ENCODE data around the gene OTP. TPM values are rescaled to one million over a fixed set of nuclear protein-coding genes. Genes with fewer than 3 reads are reported as not detected.
A peak's percentile ranks its signal among the peaks of the same experiment; 100 is the strongest.

Gene OTP
- total and polyA plus RNA-seq, 2 experiments from 2014 or later: not detected

GRCh38 chr5:77638763-77639671 is 504 bp upstream of the OTP start:
- Histone ChIP-seq H3K4me3 (no peak overlapping the region), H3K4me1 (ENCODE audit: low read depth) (peaks cover 4% of the 10 kb centered on the region)

GRCh38 chr5:77637170-77637997 is 1.1 kb downstream of the OTP start:
- Histone ChIP-seq H3K27me3 (peaks cover 100% of the 10 kb centered on the region), H3K27ac (no peak overlapping the region), H3K36me3 (no peaks in the 10 kb centered on the region), H3K4me3 (no peak overlapping the region), H3K4me1 (ENCODE audit: low read depth) (peaks cover 4% of the 10 kb centered on the region), H3K9me3 (ENCODE audit: low read depth) (no peaks in the 10 kb centered on the region)
- TF ChIP-seq CTCF (IDR thresholded peaks at IDR 0.05; ENCODE audit: low read depth, low read length): no peak
- no peak for DNase-seq (ENCODE audit: low read depth in 1 of 2, low spot score in 1 of 2)

More at GRCh38 chr5:77638763-77639671, 504 bp upstream of the OTP start:
- peak in 1 of 2 donors; percentile 70 for DNase-seq (ENCODE audit: low read depth in 1 of 2, low spot score in 1 of 2)
- Histone ChIP-seq H3K9me3 (ENCODE audit: low read depth) (no peaks in the 10 kb centered on the region), H3K27ac (no peak overlapping the region), H3K36me3 (no peaks in the 10 kb centered on the region), H3K27me3 (peaks cover 100% of the 10 kb centered on the region)
- TF ChIP-seq CTCF (IDR thresholded peaks at IDR 0.05; ENCODE audit: low read depth, low read length): no peak

GRCh38 chr5:77636641-77637169 is 1.8 kb downstream of the OTP start:
- no peak for DNase-seq (ENCODE audit: low read depth in 1 of 2, low spot score in 1 of 2)
- H3K4me3 ChIP-seq: no peak overlapping the region
- no peak for TF ChIP-seq CTCF (IDR thresholded peaks at IDR 0.05; ENCODE audit: low read depth, low read length)
- H3K4me1 ChIP-seq (ENCODE audit: low read depth): peaks cover 4% of the 10 kb centered on the region
- no peaks in the 10 kb centered on the region for H3K36me3 ChIP-seq
- no peak overlapping the region for H3K27ac ChIP-seq
- H3K9me3 ChIP-seq (ENCODE audit: low read depth): no peaks in the 10 kb centered on the region
- peaks cover 100% of the 10 kb centered on the region for H3K27me3 ChIP-seq

GRCh38 chr5:77635917-77636640 is 2.4 kb downstream of the OTP start:
- Histone ChIP-seq H3K36me3 (no peaks in the 10 kb centered on the region), H3K4me3 (no peak overlapping the region), H3K27me3 (peaks cover 100% of the 10 kb centered on the region), H3K9me3 (ENCODE audit: low read depth) (no peaks in the 10 kb centered on the region), H3K27ac (no peak overlapping the region), H3K4me1 (ENCODE audit: low read depth) (peaks cover 4% of the 10 kb centered on the region)
- no peak for TF ChIP-seq CTCF (IDR thresholded peaks at IDR 0.05; ENCODE audit: low read depth, low read length)
- DNase-seq (ENCODE audit: low read depth in 1 of 2, low spot score in 1 of 2): no peak
